ENCODE measurements around the gene A3GALT2. TPM values are rescaled to one million over a fixed set of nuclear protein-coding genes. Genes with fewer than 3 reads are reported as not detected.

Gene A3GALT2
- polyA plus RNA-seq, 1 of the 3 experiments (the other 2 are of a cell fraction): 0.07 TPM

- H3K4me1 ChIP-seq (ENCODE audit: control insufficient read depth in 1 of 2, insufficient read depth in 2 of 2, low read depth in 1 of 2, low read length in 1 of 2): no peaks in the 10 kb centered on the region; a peak in 1 of 4 replicates
- DNase-seq: no peak
- TF ChIP-seq GATA2 (CRISPR knock-in tag; IDR thresholded peaks at IDR 0.05) (no peak), RXRA (IDR thresholded peaks at IDR 0.05; ENCODE audit: borderline replicate concordance, low read depth) (no peak), IRF3 (IDR thresholded peaks at IDR 0.05; ENCODE audit: low read depth, low read length) (no peak), SIN3A (IDR thresholded peaks at IDR 0.05; ENCODE audit: borderline replicate concordance, low read depth, low read length) (no peak), MAX (IDR thresholded peaks at IDR 0.05; ENCODE audit: low read depth) (no peak), YY1 (IDR thresholded peaks at IDR 0.05; ENCODE audit: low read depth) (no peak), TAF1 (IDR thresholded peaks at IDR 0.05; ENCODE audit: borderline replicate concordance, low read depth, low read length) (no peak)
- H3K79me2 ChIP-seq (ENCODE audit: insufficient read depth): no peaks in the 10 kb centered on the region
- no peaks in the 10 kb centered on the region for H3F3A ChIP-seq (replicated peaks; ENCODE audit: insufficient read depth)
- CTCF ChIA-PET: interaction anchor here (1.1 to 2.0 kb wide), 3 partner anchors 9 to 166 kb away, joined by 3 to 10 read pairs (median 3); no protein-coding TSS in a partner anchor
- no peak overlapping the region for H3K4me2 ChIP-seq
- no peaks in the 10 kb centered on the region for H3K9me3 ChIP-seq
- H3K36me3 ChIP-seq (replicated peaks in 1 of 2; ENCODE audit: control insufficient read depth in 1 of 2, insufficient read depth in 2 of 2, low read length in 1 of 2): peaks cover 0 to 8% of the 10 kb centered on the region in 2 experiments
- H3K9ac ChIP-seq: no peak overlapping the region
- no peak overlapping the region for H3K4me3 ChIP-seq (ENCODE audit: low read depth in 2 of 2, low read length in 1 of 2)
- no peaks in the 10 kb centered on the region for H3K27me3 ChIP-seq (ENCODE audit: insufficient read depth)
- POLR2A ChIA-PET: interaction anchor here (0.7 kb wide), 1 partner anchor 162 kb away, joined by 3 read pairs; no protein-coding TSS in a partner anchor
- no peak overlapping the region for H3K27ac ChIP-seq (ENCODE audit: low read depth in 2 of 2, low read length in 1 of 2)
- no peaks in the 10 kb centered on the region for H3K9me2 ChIP-seq
- 95% methylated on average over 5 of the region's 5 CpGs for WGBS (ENCODE audit: low lambda C conversion rate)
- no peak overlapping the region for H2AFZ ChIP-seq (ENCODE audit: low read depth)
- H4K20me1 ChIP-seq (ENCODE audit: insufficient read depth): no peaks in the 10 kb centered on the region
These were observed 15.9 kb downstream of the A3GALT2 start for GRCh38 chr1:33305016-33305415.

- TF ChIP-seq CTCF (IDR thresholded peaks at IDR 0.05): no peak
- peak; percentile 77; the same call in 1 of the 2 replicates for TF ChIP-seq USF1 (IDR thresholded peaks at IDR 0.05; ENCODE audit: borderline replicate concordance, low read depth)
- Histone ChIP-seq H3K4me3 (ENCODE audit: low read depth in 2 of 2, low read length in 1 of 2) (no peak overlapping the region), H3K27me3 (ENCODE audit: insufficient read depth) (no peaks in the 10 kb centered on the region), H2AFZ (ENCODE audit: low read depth) (no peak overlapping the region), H3K9me3 (no peaks in the 10 kb centered on the region), H4K20me1 (ENCODE audit: insufficient read depth) (no peaks in the 10 kb centered on the region), H3K79me2 (ENCODE audit: insufficient read depth) (no peaks in the 10 kb centered on the region), H3K36me3 (replicated peaks in 1 of 2; ENCODE audit: control insufficient read depth in 1 of 2, insufficient read depth in 2 of 2, low read length in 1 of 2) (peaks cover 6 to 19% of the 10 kb centered on the region in 2 experiments), H3F3A (replicated peaks; ENCODE audit: insufficient read depth) (no peaks in the 10 kb centered on the region), H3K4me1 (ENCODE audit: control insufficient read depth in 1 of 2, insufficient read depth in 2 of 2, low read depth in 1 of 2, low read length in 1 of 2) (no peaks in the 10 kb centered on the region; a peak in 1 of 4 replicates), H3K27ac (ENCODE audit: low read depth in 2 of 2, low read length in 1 of 2) (no peak overlapping the region), H3K4me2 (no peak overlapping the region), H3K9me2 (no peaks in the 10 kb centered on the region), H3K9ac (no peak overlapping the region)
- POLR2A ChIA-PET: no interaction called here
- DNase-seq: no peak
- WGBS (ENCODE audit: low lambda C conversion rate): 100% methylated on average over 1 of the region's 1 CpG
- CTCF ChIA-PET: interaction anchor here (0.8 to 1.5 kb wide), 2 partner anchors 64 to 81 kb away, joined by 3 read pairs; no protein-coding TSS in a partner anchor
These were observed 18.6 kb downstream of the A3GALT2 start for GRCh38 chr1:33302325-33302724.

Data from SK-N-SH (cell line).